NB4 (cell line): ENCODE results near the gene FAM120A.

Experiments
- CTCF ChIP-seq: IDR thresholded peaks from one replicate; pipeline ENCODE4 v1.5.1; 2012; ENCODE audit warnings: low read depth, low read length
- MAX ChIP-seq: IDR thresholded peaks from 2 replicates; pipeline ENCODE4 v1.6.1; 2011; ENCODE audit warnings: low read depth, low read length
- POLR2A ChIP-seq: IDR thresholded peaks from 2 replicates; pipeline ENCODE4 v1.6.1; 2011; ENCODE audit warnings: mild to moderate bottlenecking; ENCODE audit not compliant: insufficient read length; ENCODE audit errors: extremely low read depth

GRCh38 chr9:93476924-93477323 is 25.4 kb downstream of the FAM120A start:
- TF ChIP-seq CTCF: no peak
- no peak for TF ChIP-seq POLR2A
- no peak for TF ChIP-seq MAX
